GM12878 (cell line): ENCODE data around the gene DEPDC7. TPM values are rescaled to one million over a fixed set of nuclear protein-coding genes. Genes with fewer than 3 reads are reported as not detected.

Source experiments
- ATAC-seq: fragments of 200-7000 bp; cut with Tn5 transposase; 3 replicates; pipeline ENCODE4 v1.9.1; 2020; ENCODE audit warnings: mild to moderate bottlenecking, moderate library complexity
- BruUV-seq: library from RNA; stranded (reverse); fragments of 400-500 nt; replicated peaks from 2 replicates; lab custom pipeline; 2021; lab: Mats Ljungman, UMichigan
- CTCF ChIA-PET: fragments of 300-600 bp; sonication (Branson Sonifier 250); formaldehyde crosslinking; extraction: SDS; loops from one replicate; lab custom pipeline; 2021; ENCODE audit warnings: inconsistent platforms; lab: Yijun Ruan, JAX
- POLR2A ChIA-PET: fragments of 350-600 bp; formaldehyde crosslinking; extraction: SDS; loops from one replicate; lab custom pipeline; 2021; ENCODE audit warnings: inconsistent platforms; lab: Charles Lee
- RAD21 ChIA-PET: fragments of 300-600 bp; sonication (Branson Sonifier 250); formaldehyde crosslinking; loops from one replicate; lab custom pipeline; 2023; ENCODE audit warnings: antibody characterized with exemption; ENCODE audit not compliant: unreplicated experiment; lab: Charles Lee
- SMC1A ChIA-PET: fragments of 300-600 bp; sonication (Branson Sonifier 250); formaldehyde crosslinking; loops from one replicate; lab custom pipeline; 2023; ENCODE audit not compliant: unreplicated experiment, uncharacterized antibody; lab: Charles Lee
- DNase-seq: peaks from one replicate; pipeline ENCODE4 v3.0.0-alpha.2; 2011; ENCODE audit warnings: low read depth, low spot score
- FAIRE-seq: peaks from 3 replicates; lab custom pipeline; 2011; peaks lifted over from hg19 to GRCh38; lab: Jason Lieb, UNC
- H2AFZ ChIP-seq: 2 replicates; pipeline ENCODE4 v1.6.0; 2011; ENCODE audit warnings: low read depth, low read length, control low read depth; ENCODE audit not compliant: control insufficient read depth
- H3K27ac ChIP-seq: 2 replicates; pipeline ENCODE4 v1.5.1; 2011; ENCODE audit warnings: control low read depth; ENCODE audit not compliant: control insufficient read depth, insufficient read depth
- H3K27me3 ChIP-seq, 2 experiments: replicated peaks in 1 of 2; 2 replicates each; pipeline versions ENCODE4 v1.6.0 to v1.6.1; 2011; ENCODE audit warnings: low read length in 1 of 2; ENCODE audit not compliant: control insufficient read depth in 2 of 2, insufficient read depth in 2 of 2
- H3K36me3 ChIP-seq, 2 experiments: 2 replicates each; pipeline ENCODE4 v1.5.1; 2011; ENCODE audit warnings: low read length in 1 of 2; ENCODE audit not compliant: control insufficient read depth in 2 of 2, insufficient read depth in 2 of 2
- H3K4me1 ChIP-seq: 2 replicates; pipeline ENCODE4 v1.6.1; 2011; ENCODE audit warnings: mild to moderate bottlenecking, low read length, moderate library complexity, mixed read lengths; ENCODE audit not compliant: control insufficient read depth, insufficient read depth
- H3K4me2 ChIP-seq: 2 replicates; pipeline ENCODE4 v1.6.0; 2011; ENCODE audit warnings: control low read depth; ENCODE audit not compliant: control insufficient read depth, insufficient read depth
- H3K4me3 ChIP-seq: fragments of 200-600 bp; sonication (generic); 2 replicates; pipeline ENCODE4 v1.5.1; 2016
- H3K79me2 ChIP-seq: 2 replicates; pipeline ENCODE4 v1.6.0; 2011; ENCODE audit warnings: low read length; ENCODE audit not compliant: control insufficient read depth, insufficient read depth
- H3K9ac ChIP-seq: 2 replicates; pipeline ENCODE4 v1.8.0; 2011; ENCODE audit warnings: low read length, control low read depth, mixed read lengths; ENCODE audit not compliant: control insufficient read depth, insufficient read depth
- H3K9me3 ChIP-seq: replicated peaks from 3 replicates; pipeline ENCODE4 v1.5.1; 2011; ENCODE audit warnings: mild to moderate bottlenecking, low read length; ENCODE audit not compliant: control insufficient read depth, insufficient read depth
- H4K20me1 ChIP-seq: 2 replicates; pipeline ENCODE4 v1.6.0; 2011; ENCODE audit not compliant: control insufficient read depth, insufficient read depth
- BCL11A ChIP-seq: IDR thresholded peaks from 2 replicates; pipeline ENCODE4 v1.6.1; 2011; ENCODE audit warnings: low read depth, low read length
- BMI1 ChIP-seq: fragments of 450-650 bp; IDR thresholded peaks from 2 replicates; pipeline ENCODE4 v1.6.1; 2016; ENCODE audit warnings: mild to moderate bottlenecking, moderate library complexity, borderline replicate concordance
- CEBPZ ChIP-seq: fragments of 150-350 bp; IDR thresholded peaks from 2 replicates; pipeline ENCODE4 v1.6.1; 2016; ENCODE audit warnings: low read depth, low read length
- CHD2 ChIP-seq: IDR thresholded peaks from 2 replicates; pipeline ENCODE4 v1.6.1; 2011; ENCODE audit warnings: low read depth, low read length, improper control_type of control experiment, borderline replicate concordance
- CHD4 ChIP-seq: fragments of 200-600 bp; sonication (generic); IDR thresholded peaks from 2 replicates; pipeline ENCODE4 v1.6.1; 2016; ENCODE audit warnings: mild to moderate bottlenecking
- EGR1 ChIP-seq, 2 experiments: IDR thresholded peaks; 1 replicate in 1 of 2; 2 replicates in 1 of 2; pipeline ENCODE4 v1.6.1; 2011 to 2012; ENCODE audit warnings: low read depth in 2 of 2, low read length in 2 of 2, borderline replicate concordance in 1 of 2, mild to moderate bottlenecking in 1 of 2, moderate library complexity in 1 of 2
- MTA2 ChIP-seq: fragments of 450-650 bp; IDR thresholded peaks from 2 replicates; pipeline ENCODE4 v1.6.1; 2016; ENCODE audit warnings: low read depth, mild to moderate bottlenecking, moderate library complexity
- MXI1 ChIP-seq: fragments of 150-350 bp; IDR thresholded peaks from 2 replicates; pipeline ENCODE4 v1.6.1; 2011; ENCODE audit warnings: low read depth, mild to moderate bottlenecking, inconsistent platforms, low read length, improper control_type of control experiment
- PAX8 ChIP-seq: fragments of 450-650 bp; IDR thresholded peaks from 2 replicates; pipeline ENCODE4 v1.6.1; 2017; ENCODE audit warnings: mild to moderate bottlenecking, moderate library complexity
- POLR2AphosphoS5 ChIP-seq: IDR thresholded peaks from 2 replicates; pipeline ENCODE4 v1.6.1; 2011; ENCODE audit warnings: mild to moderate bottlenecking, low read length, inconsistent platforms
- RBBP5 ChIP-seq: fragments of 200-600 bp; sonication (generic); conservative IDR thresholded peaks from 2 replicates; pipeline ENCODE4 v1.6.1; 2016
- SIX5 ChIP-seq: IDR thresholded peaks from 2 replicates; pipeline ENCODE4 v1.6.1; 2011; ENCODE audit warnings: mild to moderate bottlenecking, low read depth, low read length, moderate library complexity; ENCODE audit not compliant: severe bottlenecking
- SMAD1 ChIP-seq: fragments of 450-650 bp; IDR thresholded peaks from 2 replicates; pipeline ENCODE4 v1.6.1; 2018; ENCODE audit warnings: mild to moderate bottlenecking, low read depth; ENCODE audit not compliant: partially characterized antibody
- TCF3 ChIP-seq: IDR thresholded peaks from 2 replicates; pipeline ENCODE4 v1.6.1; 2012; ENCODE audit warnings: low read depth, mild to moderate bottlenecking, low read length, borderline replicate concordance; ENCODE audit not compliant: insufficient read depth
- YY1 ChIP-seq: IDR thresholded peaks from 2 replicates; pipeline ENCODE4 v1.6.1; 2011; ENCODE audit warnings: low read depth, mild to moderate bottlenecking, low read length
- ZNF24 ChIP-seq: fragments of 450-650 bp; IDR thresholded peaks from 2 replicates; pipeline ENCODE4 v1.6.1; 2017; ENCODE audit warnings: antibody characterized with exemption, mild to moderate bottlenecking
- WGBS: methylation state at CpG from one replicate; pipeline ENCODE4 v1.1.6; 2016; ENCODE audit warnings: low lambda C conversion rate; ENCODE audit not compliant: insufficient replicate concordance, insufficient coverage; ENCODE audit errors: missing lambda C conversion rate; 5-methylcytosine and 5-hydroxymethylcytosine counted together
- in situ Hi-C: fragments of 300-500 bp; cut with MboI; formaldehyde crosslinking; loops from 9 replicates; pipeline ENCODE4 v1.14.3; 2018; ENCODE audit warnings: mixed read lengths
- intact Hi-C: fragments of 100-400 bp; cut with micrococcal nuclease; formaldehyde crosslinking; loops from one replicate; pipeline ENCODE4 v1.14.2; 2022; ENCODE audit not compliant: unreplicated experiment
- polyA plus RNA-seq, 11 experiments: library from polyadenylated mRNA; depleted of rRNA in 4 of 11; unstranded in 6 of 11; stranded (reverse) in 5 of 11; fragments of >200 nt; fragmentation: Nextera tagmentation in 4 of 11; fragmentation: Illumina TruSeq in 1 of 11; extraction: Ambion mirVana in 4 of 11; extraction: Trizol in 1 of 11; gene quantifications; 1 replicate in 1 of 11; 2 replicates in 10 of 11; pipeline versions ENCODE4 v1.2.1 to v1.2.3, GENCODE V29; 2011 to 2016; ENCODE audit warnings: inconsistent platforms in 2 of 11, missing spikeins in 2 of 11, low read depth in 1 of 11
- total RNA-seq, 4 experiments: library from RNA; depleted of rRNA in 3 of 4; stranded (reverse); fragments of >200 nt in 3 of 4; fragmentation: Illumina TruSeq in 1 of 4; extraction: Trizol in 1 of 4; gene quantifications; 2 replicates each; pipeline versions ENCODE4 v1.2.1 to v1.2.3, GENCODE V29; 2013 to 2021

The DEPDC7 gene
- total and polyA plus RNA-seq, 10 of the 15 experiments (the other 5 are each of a cell fraction or from before 2014, with no cell fraction given), result 0.06 to 1.1 (median 0.49) TPM

- Histone ChIP-seq H3K9me3 (peaks cover 1% of the 10 kb centered on the region; the same call in 2 of the 3 replicates), H4K20me1 (no peaks in the 10 kb centered on the region), H3K9ac (no peak overlapping the region), H3K36me3 (no peaks in the 10 kb centered on the region), H3K79me2 (no peaks in the 10 kb centered on the region), H3K27ac (no peak overlapping the region), H2AFZ (no peak overlapping the region), H3K4me1 (no peaks in the 10 kb centered on the region), H3K4me3 (no peak overlapping the region), H3K27me3 (no peaks in the 10 kb centered on the region), H3K4me2 (no peak overlapping the region)
- FAIRE-seq (no peak), ATAC-seq (no peak), DNase-seq (no peak)
- 45% methylated on average over 3 of the region's 3 CpGs for WGBS
- ChIA-PET CTCF (interaction anchor here (1.7 kb wide), 1 partner anchor 11 kb away, joined by 3 read pairs; no protein-coding TSS in a partner anchor), SMC1A (no interaction called here), POLR2A (no interaction called here), RAD21 (no interaction called here)
- TF ChIP-seq MTA2 (no peak), SIX5 (no peak), MXI1 (no peak), SMAD1 (no peak), YY1 (no peak)
- in situ Hi-C loops, result no loop called here
- BruUV-seq, result no TSS peak
- intact Hi-C loops, result no loop called here
Observed at GRCh38 chr11:32991427-32991826, 24.3 kb upstream of the DEPDC7 start.

GRCh38 chr11:32991898-32992297 is 23.8 kb upstream of the DEPDC7 start:
- intact Hi-C loops, result no loop called here
- DNase-seq (no peak), FAIRE-seq (no peak), ATAC-seq (no peak)
- RAD21 ChIA-PET, result no interaction called here
- Histone ChIP-seq H3K79me2 (no peaks in the 10 kb centered on the region), H3K27me3 (no peaks in the 10 kb centered on the region), H3K9me3 (peaks cover 1% of the 10 kb centered on the region; the same call in 2 of the 3 replicates), H3K4me3 (no peak overlapping the region), H3K36me3 (no peaks in the 10 kb centered on the region), H4K20me1 (no peaks in the 10 kb centered on the region), H3K27ac (no peak overlapping the region), H3K4me2 (no peak overlapping the region), H2AFZ (no peak overlapping the region), H3K9ac (no peak overlapping the region), H3K4me1 (no peaks in the 10 kb centered on the region)
- BruUV-seq, result no TSS peak
- SMC1A ChIA-PET, result no interaction called here
- in situ Hi-C loops, result no loop called here
- TF ChIP-seq ZNF24 (no peak), TCF3 (no peak), RBBP5 (no peak), PAX8 (no peak), BMI1 (no peak), CEBPZ (no peak), POLR2AphosphoS5 (no peak), BCL11A (no peak), EGR1 (IDR thresholded peaks at IDR 0.05; ENCODE audit: borderline replicate concordance in 1 of 2, low read depth in 2 of 2, low read length in 2 of 2) (no peak), CHD2 (no peak), CHD4 (no peak)
- POLR2A ChIA-PET, result no interaction called here
- CTCF ChIA-PET, result interaction anchor here (0.6 to 1.7 kb wide), 3 partner anchors 11 to 73 kb away, joined by 3 to 4 read pairs (median 3); no protein-coding TSS in a partner anchor
